ENCODE data around the gene DEFB114.
"Not testable (repeated sequence)": the region's sequence is repeated elsewhere in the genome, so short reads cannot be mapped to it uniquely, and the experiment has no call there.

The DEFB114 gene, protein sequence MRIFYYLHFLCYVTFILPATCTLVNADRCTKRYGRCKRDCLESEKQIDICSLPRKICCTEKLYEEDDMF

DNA sequence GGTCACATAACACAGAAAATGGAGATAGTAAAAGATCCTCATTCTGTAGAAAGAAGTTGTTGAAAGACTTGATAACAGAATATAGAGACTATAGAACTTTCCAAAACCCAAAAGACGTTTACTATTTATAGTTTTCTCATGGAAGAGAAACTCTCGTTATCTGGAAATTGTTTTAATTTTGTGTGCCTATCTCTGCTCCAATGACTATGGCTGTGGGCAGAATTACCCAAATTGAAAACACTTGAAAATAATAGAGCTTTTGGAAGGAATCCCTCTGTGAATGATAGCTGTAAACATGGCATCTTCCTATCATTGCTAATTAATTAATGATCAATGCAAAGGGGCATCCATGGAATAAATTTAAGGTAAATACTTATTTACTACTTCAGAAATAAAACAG is at the start of gene DEFB114:
TSS of gene DEFB114 (minus strand) at position 101 of the 400 bp plus-strand sequence. CDS start at position 42, 59 bp downstream.
- no peak for DNase-seq

DNA sequence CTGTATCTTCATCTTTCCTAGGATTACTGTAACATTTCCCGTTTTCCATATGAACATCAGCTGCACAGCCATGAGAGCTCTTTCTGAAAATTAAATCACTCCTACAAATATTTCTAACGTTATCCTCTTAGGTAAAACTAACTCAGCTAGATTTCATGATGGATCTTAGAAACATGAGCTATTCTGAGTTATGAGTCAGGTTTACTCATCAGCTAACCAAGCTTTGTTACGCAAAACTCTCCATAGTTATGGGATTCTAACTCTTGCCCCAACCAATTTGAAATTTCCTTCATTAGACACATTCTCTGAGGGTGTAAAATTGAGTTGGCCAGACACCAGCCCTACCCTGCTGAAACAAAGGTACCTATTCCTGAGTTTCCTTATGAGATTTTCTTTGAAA is 43.9 kb upstream of the DEFB114 start:
- no peak for DNase-seq

DNA sequence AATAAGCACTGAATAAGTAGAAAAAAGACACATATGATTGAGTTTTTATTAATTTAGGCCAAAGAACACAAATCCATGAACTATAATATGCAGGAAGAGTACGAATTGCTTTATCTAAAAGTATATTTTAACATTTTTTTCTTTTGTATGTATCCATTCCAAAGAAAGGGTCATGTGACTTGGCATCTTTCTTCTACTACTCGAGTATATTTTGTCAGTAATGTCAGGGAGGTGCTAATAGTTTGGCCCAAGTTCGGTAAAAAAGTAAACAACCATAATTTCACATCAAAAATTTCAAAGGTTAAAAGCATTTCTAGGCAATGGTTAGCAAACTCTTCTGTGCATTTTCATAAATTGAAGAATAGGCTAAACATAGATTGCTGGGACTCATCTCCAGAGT is 39.2 kb upstream of the DEFB114 start:
- DNase-seq: no peak

DNA sequence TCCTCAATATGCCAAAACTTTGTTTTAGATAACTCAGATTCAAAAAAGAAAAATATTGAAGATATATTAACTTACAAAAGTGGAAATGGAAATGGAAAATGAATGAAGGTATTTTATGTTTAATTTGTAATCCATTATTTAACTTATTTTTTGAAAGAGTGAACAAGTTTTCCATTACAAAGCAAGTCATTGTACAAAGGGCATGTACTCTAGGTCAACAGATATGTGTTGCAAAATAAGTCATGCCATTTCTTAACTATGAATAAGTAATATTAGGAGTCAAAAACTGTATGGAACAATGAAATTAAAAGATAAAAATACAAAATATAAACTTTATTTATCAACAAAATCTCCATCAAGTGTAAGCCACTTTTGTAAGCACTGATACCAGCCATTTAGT is 31.3 kb upstream of the DEFB114 start:
- no peak for DNase-seq

DNA sequence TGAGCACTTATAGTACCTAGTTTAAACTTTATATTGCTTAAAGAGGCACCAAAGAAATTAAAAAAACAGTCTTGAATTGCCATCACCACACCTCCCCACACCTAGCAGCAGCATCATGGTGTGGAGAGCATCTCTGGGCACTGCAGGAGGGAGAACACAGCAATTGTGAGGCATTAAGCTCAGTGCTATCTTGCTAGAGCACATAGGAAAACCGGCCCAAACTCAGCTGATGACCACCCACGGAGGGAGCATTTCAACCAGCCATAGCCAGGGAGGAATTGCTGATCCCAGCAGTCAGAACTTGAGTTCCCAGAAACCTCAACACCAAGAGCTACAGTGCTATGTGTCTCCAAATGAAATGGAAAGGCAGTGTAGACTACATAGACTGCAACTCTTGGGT is 24.9 kb upstream of the DEFB114 start:
- DNase-seq: no peak

DNA sequence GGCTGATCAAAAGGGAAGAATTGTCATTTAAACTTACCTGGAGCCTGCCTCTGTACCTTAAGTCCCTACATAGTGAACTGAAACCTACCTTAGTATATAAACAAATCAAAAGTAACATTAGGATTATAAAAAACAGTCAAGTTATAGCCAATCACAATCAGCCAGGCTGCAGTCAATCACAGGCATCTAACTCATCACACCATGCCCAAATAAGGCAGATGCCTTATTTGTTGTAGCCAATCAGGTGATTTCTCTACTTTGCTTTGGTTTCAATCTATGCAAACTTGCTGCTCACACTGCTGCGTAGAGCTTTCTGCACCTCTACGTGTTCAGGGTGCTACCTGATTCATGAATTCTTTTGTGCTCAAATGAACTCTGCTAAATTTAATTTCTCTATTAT is 23.8 kb upstream of the DEFB114 start:
- DNase-seq: no peak

DNA sequence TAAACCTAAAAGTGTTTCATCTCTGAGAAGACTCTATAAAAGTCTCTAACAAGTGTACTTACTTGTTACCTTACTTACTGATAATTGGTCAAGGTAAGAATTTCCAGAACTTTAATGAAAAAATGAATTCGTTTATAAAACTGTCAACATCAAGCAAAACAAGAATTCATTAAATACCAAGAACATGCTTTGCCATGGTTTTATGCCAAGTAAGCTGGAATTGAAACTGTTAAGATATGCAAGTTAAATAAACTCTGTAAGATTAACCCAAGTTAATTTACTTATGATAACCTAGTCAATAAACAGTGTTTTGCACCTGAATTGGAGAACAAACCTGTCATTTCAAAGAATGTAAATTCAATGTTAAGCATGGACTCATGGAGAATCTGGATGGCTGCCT is 22.6 kb upstream of the DEFB114 start:
- DNase-seq: no peak

DNA sequence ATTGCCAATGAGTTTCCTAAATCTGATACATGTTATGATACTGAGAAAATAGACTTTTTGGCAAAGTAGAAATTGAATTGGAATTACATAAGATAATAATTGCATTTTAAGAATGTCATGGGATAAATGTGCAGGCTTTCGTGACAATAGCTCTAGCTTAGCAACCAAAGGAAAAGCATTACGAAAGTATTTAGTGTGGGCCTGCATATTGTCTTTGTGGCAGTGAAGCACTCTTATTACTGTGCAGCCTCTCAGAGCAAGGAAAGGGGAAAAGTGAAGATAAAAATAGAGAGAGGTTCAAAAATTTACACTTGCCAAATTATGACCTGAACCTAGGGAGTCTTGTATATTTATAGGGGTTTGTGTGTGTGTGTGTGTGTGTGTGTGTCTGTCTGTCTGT is 18.1 kb upstream of the DEFB114 start:
- no peak for DNase-seq

DNA sequence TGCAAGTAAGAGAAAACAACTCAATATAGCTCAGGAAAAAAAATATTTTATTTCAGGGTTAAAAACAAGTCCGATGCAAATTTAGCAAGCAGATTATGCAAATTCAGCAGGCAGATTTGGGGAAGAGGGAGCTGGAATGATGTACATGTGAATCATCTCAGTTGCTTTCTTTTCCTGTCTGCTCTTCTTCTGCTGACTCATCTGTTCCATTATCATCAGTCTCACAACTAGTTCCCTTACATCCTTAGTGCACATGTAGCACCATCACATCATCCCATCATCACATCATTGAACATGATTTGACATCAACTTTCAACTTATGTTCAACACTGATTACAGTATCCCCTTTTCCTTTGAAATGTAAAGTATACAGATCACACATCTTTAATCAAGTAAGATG is 16.9 kb upstream of the DEFB114 start:
- DNase-seq: no peak

DNA sequence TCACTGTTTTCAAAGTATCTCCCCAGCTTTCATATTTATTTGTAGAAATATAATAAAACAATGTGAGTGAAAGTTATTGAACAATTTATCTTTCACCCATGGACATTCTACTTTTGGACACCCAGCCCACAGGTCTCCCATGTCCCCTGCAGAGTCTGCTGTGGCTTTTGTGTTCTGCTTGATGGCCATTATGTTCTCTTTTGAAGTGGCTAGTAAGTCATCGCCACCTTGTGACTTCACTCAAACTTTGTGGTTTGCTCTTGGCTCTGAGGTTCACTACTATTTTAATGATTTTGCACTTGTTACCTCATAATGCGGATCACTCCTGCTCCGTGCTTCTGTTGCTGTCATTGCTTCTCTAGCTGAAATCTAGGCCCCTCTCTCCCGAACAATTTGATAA is 15.6 kb upstream of the DEFB114 start:
- DNase-seq: no peak

DNA sequence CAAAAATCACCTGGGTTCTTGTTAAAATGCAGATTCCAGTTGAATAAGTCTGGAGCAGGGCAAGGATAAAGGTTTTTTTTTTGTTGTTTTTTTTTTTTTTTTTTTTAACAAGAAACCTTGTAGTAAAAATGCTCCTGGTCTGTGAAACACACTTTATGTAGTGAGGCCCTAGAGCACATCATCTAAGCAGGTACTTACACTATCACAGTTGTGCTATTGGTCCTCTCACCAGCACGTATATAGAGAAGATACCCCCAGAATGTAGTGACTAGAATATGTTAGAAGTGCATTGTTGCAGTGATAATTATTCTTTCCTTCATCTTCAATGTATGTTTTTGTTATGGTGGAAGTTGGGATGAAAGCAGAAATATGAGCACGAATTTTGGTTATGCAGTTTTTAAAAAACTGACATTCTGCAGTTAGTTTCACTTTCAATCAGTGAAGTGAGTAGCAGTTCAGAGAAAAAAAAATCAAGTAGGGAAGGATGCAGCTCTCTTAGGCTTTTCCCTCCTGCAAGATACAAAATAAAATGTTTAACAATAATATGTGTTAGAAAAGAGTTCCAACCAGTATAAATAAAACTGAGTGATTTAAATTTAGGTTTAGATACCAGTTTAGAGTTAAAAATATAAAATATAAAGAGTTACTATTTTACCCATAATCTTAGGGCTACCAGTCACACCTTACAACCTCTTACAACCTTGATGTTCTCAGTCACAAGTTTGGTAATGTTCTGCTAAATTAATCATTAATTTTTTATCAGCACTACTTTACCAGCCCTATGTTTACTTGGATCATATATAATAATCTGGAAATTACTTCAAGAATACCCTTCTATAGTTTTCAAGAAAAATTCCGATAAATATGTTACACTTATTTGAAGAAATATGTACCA is 14.6 kb upstream of the DEFB114 start:
- no peak for DNase-seq

DNA sequence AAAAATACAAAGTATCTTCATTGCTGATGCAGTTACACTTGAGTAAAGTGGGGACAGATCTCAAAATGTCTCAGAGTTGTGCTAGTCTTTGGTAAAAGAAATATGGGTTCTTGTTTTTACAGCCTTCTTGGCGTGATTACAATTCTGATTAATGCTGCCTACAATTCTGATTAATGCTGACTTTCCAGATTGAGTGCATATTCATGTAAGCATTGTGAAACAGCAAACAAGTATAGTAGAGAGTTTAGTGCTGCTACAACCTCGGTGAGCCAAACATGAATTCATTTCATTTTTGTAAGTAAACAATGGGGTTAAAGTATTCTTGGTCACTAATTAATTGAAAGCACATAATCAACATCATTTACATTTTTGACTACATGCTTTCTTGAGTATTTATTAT is 5.6 kb upstream of the DEFB114 start, which contains the start of gene DEFB113:
TSS of gene DEFB113 (minus strand) at position 21 of the 400 bp plus-strand sequence. CDS start at position 21, 0 bp downstream.
- DNase-seq: no peak

DNA sequence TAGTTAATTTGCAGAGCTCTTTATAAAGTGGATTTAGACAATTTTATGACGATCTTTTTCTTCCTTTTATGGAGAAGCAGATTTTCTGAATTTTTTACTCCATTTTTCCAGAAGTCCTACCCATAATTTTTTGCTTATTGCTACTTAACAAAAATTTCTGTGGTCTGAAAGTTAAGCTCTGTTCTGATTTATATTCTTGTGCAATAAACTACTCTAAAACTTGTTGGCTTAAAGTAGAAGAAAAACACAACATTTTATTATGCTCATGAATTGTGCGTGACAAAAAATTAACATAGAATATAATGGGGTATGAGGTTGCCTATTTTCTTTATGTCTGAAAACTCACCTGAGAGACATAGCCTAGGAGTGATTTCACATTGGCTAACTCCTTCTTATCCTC is 2.9 kb upstream of the DEFB114 start:
- no peak for DNase-seq

DNA sequence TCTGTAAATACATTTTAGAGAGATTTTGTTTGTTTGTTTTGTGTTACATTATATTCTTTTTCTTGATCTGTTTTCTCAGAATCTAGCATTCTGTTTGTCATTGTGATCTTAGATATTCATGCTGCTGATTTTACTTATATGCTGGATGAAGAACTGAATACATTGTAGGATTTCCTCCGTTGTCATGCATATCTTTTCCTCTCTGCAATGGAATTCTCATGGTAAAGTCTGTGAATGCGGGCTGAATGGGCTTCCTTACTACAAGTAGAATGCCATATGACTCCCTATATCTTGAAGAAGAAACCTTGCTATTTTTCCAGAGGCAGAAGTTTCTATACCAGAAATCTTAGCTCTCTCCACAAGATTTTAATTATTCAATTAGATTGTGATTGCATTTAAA is 2.4 kb upstream of the DEFB114 start:
- DNase-seq: no peak

DNA sequence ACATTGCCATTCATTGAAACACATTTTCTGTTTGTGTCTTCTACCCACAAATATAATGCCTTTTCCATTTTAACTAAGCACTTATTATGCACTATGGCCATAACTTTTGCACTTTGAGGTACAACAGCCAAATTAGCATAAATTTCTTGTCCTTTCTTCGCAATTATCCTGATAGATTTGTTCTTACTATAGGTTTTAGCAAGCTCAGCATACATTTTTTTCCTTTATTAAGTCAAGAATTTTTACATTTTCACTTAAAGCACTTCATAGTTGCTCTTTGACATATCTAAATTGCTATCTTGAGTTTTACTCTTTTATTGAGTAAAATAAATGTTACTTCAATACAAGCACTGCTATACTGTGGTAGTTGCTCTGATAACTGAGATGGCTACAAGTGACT is 5.8 kb downstream of the DEFB114 start:
- no peak for DNase-seq

DNA sequence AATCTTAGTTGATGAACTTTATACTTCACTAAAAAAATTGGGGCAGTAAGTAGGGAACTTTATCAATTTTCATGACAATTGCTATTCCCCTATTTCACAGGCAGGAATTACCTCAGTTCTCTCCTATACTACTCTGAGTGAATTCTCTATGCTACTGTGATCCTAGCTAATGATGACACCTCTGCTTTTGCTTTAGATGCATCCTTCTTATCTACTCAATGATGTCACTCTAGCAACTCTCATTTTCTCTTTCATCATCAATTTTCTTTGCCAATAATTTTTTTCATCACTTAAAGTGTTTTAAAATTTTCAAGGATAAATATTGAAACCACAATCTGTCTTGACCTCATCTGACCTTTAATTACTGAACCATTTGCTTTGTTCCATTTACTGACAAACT is 8.1 kb downstream of the DEFB114 start:
- no peak for DNase-seq

DNA sequence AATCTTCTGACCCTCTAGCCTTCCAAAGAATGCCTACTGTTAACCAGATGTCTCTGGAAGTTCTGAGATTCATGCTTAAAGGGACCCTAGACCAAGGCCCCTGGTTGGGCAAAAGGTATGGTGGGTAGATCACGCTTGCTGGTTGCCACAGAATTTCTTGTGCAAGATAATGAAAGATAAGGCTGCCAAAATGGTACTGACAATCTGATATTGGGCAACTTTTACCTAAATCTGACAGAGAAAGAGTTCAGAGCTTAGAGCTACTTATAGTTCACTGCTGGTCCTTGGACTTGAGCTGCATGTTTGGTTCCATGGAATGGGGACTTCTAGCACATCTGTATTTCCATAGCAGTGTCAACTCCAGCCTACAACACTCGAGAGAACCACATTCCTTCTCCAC is 12.0 kb downstream of the DEFB114 start:
- no peak for DNase-seq

DNA sequence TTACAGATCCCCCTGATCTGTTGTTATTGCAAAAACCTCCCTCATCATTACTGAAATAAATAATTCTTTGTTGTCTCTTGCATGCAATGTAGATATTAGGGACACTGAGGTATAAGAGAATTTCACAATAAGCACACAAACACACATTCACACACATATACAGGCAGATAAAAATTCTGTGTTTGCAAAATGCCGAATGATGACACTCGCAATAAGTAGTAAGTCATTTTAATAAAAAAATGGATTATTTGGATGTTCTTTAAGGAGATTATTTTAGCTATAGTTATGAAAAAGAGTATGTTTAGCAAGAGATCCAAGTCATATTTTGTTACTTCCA is 13.6 kb downstream of the DEFB114 start:
- DNase-seq: no peak

DNA sequence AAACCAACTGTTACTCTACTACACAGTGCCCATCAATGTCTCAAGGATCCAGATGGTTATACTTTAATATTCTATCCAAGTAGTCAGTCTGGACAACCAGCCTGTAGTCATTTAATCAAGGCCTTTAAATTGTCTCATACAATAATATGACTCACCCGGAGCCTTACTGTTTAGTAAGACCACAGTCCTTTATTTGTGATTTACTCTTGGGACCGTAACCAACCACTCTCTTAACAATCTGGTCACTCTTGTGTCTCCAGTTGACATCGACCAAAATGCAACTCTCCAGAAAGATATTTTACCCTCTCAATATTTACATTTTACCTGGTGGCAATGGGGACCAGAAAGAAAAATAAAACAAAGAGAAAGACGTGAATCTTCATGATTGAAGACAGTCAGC is 14.9 kb downstream of the DEFB114 start:
- no peak for DNase-seq

DNA sequence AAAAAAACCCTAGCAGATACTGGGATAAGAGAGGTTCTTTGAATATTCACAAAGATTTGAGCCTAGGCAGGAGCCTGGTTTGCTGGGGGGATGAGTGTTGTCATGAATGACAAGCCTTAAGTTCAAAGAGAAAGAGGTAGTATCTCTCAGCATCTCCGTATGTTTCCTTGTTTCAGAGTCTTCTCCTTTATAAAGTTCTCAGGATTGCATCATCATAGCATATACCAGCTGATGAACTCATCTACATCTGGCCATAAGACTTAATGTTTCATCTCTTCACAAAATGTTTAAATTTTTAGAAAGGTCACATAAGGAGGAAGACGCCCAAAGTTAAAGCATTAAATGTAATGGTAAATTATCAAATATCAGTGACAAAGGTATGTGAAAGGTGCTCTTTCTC is 17.1 kb downstream of the DEFB114 start:
- no peak for DNase-seq

DNA sequence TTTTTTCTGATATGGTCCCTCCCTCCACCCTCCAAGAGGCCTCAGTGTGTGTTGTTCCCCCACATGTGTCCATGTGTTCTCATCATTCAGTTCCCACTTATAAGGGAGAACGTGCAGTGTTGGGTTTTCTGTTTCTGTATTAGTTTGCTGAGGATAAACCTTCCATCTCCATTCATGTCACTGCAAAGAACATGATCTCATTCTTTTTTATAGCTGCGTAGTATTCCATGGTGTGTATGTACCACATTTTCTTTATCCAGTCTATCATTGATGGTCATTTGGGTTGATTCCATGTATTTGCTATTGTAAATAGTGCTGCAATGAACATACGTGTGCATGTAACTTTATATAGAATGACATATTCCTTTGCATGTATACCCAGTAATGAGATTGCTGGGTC is 19.9 kb downstream of the DEFB114 start:
- not testable (repeated sequence) for DNase-seq

DNA sequence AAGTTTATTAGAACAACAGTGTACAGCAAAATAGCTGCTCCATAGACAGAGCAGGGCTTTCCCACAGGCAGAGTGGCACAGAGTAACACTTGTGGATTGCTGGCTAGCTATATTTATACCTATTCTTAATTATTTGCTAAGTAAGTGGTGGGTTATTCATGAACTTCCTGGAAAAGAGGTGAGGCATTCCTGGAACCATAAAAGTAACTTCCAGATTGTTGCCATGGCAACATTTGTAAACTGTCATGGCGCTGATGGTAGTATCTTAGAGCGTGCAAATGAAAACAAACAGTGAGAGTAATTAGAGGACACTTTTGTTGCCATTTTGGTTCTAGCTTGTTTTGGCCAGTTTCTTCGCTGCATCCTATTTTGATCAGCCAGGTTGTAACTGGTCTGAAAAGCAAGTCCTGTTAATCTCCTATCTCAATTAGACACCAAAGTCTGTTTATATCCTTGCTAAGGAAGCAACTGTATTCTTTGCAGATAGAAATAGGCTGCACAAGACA is 23.9 kb downstream of the DEFB114 start:
- DNase-seq: no peak

DNA sequence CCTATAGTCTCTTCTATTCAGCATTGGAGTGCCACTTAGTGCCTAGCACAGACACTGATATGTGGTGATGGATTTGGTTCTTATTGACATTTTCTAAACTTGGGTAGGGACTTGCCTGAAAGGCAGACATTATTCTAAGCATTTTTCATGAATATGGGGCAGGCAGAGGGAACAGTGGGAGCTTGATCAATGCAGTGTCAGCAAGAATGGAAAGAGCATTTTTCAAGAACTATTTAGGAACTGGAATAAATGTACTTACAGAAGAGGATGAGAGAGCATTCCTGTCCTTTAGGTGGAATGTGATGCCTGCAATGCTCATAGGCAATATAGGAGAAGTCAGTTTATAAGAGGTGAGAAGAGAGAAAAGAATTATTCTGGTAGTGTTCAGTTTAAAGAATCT is 26.2 kb downstream of the DEFB114 start:
- no peak for DNase-seq

DNA sequence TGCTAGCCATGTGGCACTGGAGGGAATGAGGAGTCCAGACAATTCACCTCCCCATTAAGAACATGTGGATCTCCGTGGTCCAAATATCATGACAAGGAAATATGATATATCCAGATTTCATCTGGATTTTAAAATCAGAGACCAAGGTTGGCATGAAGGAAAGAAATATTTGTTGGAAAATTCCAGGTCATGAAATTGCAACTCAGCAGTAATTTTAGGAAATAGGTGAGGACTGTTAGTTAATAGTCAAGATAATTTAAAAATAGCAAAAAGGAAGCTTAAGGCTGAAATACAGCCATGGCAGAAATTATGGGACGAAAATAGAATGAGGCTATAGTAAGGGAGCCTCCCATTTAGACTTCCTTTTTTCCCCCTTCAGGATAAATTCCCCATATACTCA is 26.9 kb downstream of the DEFB114 start:
- no peak for DNase-seq

DNA sequence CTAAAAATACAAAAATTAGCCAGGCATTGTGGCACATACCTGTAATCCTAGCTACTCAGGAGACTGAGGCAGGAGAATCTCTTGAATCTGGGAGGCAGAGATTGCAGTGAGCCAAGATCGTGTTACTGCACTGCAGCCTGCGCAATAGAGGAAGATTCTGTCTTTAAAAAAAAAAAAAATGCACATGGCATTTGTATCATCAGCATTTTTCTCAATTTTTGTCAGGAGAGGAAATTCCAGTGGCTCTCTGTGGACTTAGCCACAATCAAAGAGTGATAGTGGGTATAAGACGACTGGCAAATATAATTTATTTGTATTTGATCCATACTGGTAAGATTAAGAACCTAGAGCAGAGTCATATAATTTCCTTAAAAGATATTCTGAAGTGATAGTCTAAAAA is 28.6 kb downstream of the DEFB114 start:
- no peak for DNase-seq

All from NCI-H446 treated with DMSO at 0.1 percent for 48 hours (cell line).